ENCODE results near the gene POLE3. TPM values are rescaled to one million over a fixed set of nuclear protein-coding genes. Genes with fewer than 3 reads are reported as not detected.

The POLE3 gene
- total and polyA plus RNA-seq, 9 of the 15 experiments (the other 6 are each of a cell fraction or from before 2014, with no cell fraction given) = 52.6 to 179 (median 110) TPM

DNA sequence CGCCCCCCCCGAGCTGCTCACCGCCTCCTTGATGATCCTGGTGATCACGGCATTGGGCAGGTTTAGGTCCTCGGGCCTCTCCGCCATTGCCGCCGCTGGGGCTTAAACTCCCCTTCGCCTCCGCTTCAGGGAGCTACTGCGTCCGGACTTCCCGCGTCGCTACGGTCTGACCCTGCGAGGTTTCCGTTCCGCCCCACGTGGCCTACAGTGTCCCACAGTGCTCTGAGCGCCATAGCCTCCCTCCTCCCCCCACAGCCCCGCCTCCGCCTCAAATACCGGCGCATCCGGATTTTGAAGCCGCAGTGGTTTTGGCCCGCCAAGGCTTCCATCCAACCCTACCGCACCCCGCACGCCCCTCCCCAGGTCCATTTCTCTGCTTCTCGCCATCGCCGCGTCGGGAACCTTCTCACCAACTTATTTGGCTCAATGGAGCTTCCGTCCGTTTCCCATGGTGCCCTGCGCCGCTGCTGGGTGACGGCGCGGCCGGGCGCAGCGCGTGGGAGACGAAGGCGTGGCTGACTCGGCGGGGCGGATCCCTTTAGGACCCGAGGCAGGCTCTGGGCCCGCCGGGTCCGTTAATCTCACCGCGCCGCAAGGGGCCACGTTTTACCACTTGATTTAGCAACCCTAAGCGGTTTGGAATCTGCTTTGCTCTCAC is at the start of gene POLE3, which contains the start of gene C9orf43 (continued):
- TF ChIP-seq, protein P1, sequence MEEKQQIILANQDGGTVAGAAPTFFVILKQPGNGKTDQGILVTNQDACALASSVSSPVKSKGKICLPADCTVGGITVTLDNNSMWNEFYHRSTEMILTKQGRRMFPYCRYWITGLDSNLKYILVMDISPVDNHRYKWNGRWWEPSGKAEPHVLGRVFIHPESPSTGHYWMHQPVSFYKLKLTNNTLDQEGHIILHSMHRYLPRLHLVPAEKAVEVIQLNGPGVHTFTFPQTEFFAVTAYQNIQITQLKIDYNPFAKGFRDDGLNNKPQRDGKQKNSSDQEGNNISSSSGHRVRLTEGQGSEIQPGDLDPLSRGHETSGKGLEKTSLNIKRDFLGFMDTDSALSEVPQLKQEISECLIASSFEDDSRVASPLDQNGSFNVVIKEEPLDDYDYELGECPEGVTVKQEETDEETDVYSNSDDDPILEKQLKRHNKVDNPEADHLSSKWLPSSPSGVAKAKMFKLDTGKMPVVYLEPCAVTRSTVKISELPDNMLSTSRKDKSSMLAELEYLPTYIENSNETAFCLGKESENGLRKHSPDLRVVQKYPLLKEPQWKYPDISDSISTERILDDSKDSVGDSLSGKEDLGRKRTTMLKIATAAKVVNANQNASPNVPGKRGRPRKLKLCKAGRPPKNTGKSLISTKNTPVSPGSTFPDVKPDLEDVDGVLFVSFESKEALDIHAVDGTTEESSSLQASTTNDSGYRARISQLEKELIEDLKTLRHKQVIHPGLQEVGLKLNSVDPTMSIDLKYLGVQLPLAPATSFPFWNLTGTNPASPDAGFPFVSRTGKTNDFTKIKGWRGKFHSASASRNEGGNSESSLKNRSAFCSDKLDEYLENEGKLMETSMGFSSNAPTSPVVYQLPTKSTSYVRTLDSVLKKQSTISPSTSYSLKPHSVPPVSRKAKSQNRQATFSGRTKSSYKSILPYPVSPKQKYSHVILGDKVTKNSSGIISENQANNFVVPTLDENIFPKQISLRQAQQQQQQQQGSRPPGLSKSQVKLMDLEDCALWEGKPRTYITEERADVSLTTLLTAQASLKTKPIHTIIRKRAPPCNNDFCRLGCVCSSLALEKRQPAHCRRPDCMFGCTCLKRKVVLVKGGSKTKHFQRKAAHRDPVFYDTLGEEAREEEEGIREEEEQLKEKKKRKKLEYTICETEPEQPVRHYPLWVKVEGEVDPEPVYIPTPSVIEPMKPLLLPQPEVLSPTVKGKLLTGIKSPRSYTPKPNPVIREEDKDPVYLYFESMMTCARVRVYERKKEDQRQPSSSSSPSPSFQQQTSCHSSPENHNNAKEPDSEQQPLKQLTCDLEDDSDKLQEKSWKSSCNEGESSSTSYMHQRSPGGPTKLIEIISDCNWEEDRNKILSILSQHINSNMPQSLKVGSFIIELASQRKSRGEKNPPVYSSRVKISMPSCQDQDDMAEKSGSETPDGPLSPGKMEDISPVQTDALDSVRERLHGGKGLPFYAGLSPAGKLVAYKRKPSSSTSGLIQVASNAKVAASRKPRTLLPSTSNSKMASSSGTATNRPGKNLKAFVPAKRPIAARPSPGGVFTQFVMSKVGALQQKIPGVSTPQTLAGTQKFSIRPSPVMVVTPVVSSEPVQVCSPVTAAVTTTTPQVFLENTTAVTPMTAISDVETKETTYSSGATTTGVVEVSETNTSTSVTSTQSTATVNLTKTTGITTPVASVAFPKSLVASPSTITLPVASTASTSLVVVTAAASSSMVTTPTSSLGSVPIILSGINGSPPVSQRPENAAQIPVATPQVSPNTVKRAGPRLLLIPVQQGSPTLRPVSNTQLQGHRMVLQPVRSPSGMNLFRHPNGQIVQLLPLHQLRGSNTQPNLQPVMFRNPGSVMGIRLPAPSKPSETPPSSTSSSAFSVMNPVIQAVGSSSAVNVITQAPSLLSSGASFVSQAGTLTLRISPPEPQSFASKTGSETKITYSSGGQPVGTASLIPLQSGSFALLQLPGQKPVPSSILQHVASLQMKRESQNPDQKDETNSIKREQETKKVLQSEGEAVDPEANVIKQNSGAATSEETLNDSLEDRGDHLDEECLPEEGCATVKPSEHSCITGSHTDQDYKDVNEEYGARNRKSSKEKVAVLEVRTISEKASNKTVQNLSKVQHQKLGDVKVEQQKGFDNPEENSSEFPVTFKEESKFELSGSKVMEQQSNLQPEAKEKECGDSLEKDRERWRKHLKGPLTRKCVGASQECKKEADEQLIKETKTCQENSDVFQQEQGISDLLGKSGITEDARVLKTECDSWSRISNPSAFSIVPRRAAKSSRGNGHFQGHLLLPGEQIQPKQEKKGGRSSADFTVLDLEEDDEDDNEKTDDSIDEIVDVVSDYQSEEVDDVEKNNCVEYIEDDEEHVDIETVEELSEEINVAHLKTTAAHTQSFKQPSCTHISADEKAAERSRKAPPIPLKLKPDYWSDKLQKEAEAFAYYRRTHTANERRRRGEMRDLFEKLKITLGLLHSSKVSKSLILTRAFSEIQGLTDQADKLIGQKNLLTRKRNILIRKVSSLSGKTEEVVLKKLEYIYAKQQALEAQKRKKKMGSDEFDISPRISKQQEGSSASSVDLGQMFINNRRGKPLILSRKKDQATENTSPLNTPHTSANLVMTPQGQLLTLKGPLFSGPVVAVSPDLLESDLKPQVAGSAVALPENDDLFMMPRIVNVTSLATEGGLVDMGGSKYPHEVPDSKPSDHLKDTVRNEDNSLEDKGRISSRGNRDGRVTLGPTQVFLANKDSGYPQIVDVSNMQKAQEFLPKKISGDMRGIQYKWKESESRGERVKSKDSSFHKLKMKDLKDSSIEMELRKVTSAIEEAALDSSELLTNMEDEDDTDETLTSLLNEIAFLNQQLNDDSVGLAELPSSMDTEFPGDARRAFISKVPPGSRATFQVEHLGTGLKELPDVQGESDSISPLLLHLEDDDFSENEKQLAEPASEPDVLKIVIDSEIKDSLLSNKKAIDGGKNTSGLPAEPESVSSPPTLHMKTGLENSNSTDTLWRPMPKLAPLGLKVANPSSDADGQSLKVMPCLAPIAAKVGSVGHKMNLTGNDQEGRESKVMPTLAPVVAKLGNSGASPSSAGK (IDR thresholded peaks at IDR 0.05) = peak; percentile 89
- TF ChIP-seq POLR2B (IDR thresholded peaks at IDR 0.05; ENCODE audit: low read depth, partially characterized antibody) (peak; percentile 48), TBL1XR1 (IDR thresholded peaks at IDR 0.05; ENCODE audit: low read length in 2 of 2) (no peak), KHSRP (IDR thresholded peaks at IDR 0.05) (no peak), TEAD4 (IDR thresholded peaks at IDR 0.05; ENCODE audit: low read length) (peak; percentile 28; the same call in 1 of the 2 replicates), TEAD4 (CRISPR knock-in tag; IDR thresholded peaks at IDR 0.05; ENCODE audit: borderline replicate concordance) (no peak), NFATC3 (IDR thresholded peaks at IDR 0.05) (no peak), ZNF23 (CRISPR knock-in tag; IDR thresholded peaks at IDR 0.05) (no peak), NR1H2 (CRISPR knock-in tag; IDR thresholded peaks at IDR 0.05) (no peak), L3MBTL2 (IDR thresholded peaks at IDR 0.05) (peak; percentile 91), E2F3 (CRISPR knock-in tag; IDR thresholded peaks at IDR 0.05) (no peak), HDAC8 (tag; IDR thresholded peaks at IDR 0.05) (no peak), KAT7 (CRISPR knock-in tag; IDR thresholded peaks at IDR 0.05; ENCODE audit: borderline replicate concordance) (no peak), RBM25 (IDR thresholded peaks at IDR 0.05; ENCODE audit: low read depth, low read length, severe bottlenecking) (no peak), FOXP1 (CRISPR knock-in tag; IDR thresholded peaks at IDR 0.05) (peak; percentile 89), ZNF212 (CRISPR knock-in tag; IDR thresholded peaks at IDR 0.05) (no peak), SETDB1 (IDR thresholded peaks at IDR 0.05; ENCODE audit: low read length) (no peak), ZNF134 (CRISPR knock-in tag; conservative IDR thresholded peaks at IDR 0.05) (no peak)
- TF ChIP-seq, protein P2, sequence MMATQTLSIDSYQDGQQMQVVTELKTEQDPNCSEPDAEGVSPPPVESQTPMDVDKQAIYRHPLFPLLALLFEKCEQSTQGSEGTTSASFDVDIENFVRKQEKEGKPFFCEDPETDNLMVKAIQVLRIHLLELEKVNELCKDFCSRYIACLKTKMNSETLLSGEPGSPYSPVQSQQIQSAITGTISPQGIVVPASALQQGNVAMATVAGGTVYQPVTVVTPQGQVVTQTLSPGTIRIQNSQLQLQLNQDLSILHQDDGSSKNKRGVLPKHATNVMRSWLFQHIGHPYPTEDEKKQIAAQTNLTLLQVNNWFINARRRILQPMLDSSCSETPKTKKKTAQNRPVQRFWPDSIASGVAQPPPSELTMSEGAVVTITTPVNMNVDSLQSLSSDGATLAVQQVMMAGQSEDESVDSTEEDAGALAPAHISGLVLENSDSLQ (IDR thresholded peaks at IDR 0.05) = peak; percentile 11; the same call in 1 of the 2 replicates
